ENCODE measurements around the gene SLMAP.

DNA sequence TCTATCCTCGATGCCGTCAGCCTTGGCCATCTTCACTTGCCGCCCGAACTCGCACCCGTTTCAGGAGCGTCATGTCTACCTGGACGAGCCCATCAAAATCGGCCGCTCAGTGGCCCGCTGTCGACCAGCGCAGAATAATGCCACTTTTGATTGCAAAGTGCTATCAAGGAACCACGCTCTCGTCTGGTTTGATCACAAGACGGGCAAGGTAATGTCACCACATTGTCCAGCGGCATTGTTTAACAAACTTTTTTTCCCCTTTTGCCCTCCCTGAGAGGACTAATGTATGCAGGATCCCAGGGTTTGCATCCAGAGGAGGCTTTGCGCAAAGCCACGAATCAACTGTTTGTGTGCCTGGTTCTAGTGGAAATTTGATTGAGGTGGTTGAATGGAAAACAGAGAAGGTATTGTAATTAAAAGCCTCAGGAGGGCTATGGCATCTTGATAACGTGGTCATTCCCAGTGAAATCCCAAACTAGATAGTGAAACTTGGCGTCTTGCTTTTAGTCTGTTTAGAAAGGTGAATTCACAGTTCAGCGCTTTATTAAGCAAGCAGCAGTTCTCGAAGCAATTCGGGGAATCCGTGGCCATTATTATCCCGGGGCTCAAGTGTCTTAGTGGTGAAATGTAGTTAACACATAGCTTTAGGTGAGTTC lies 1.7 kb downstream of the SLMAP start:
- no peak for TF ChIP-seq POLR2AphosphoS5 (IDR thresholded peaks at IDR 0.05; ENCODE audit: low read depth)
- TF ChIP-seq, protein P1, sequence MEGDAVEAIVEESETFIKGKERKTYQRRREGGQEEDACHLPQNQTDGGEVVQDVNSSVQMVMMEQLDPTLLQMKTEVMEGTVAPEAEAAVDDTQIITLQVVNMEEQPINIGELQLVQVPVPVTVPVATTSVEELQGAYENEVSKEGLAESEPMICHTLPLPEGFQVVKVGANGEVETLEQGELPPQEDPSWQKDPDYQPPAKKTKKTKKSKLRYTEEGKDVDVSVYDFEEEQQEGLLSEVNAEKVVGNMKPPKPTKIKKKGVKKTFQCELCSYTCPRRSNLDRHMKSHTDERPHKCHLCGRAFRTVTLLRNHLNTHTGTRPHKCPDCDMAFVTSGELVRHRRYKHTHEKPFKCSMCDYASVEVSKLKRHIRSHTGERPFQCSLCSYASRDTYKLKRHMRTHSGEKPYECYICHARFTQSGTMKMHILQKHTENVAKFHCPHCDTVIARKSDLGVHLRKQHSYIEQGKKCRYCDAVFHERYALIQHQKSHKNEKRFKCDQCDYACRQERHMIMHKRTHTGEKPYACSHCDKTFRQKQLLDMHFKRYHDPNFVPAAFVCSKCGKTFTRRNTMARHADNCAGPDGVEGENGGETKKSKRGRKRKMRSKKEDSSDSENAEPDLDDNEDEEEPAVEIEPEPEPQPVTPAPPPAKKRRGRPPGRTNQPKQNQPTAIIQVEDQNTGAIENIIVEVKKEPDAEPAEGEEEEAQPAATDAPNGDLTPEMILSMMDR (IDR thresholded peaks at IDR 0.05; ENCODE audit: insufficient read depth, low read length) = no peak
- TF ChIP-seq GABPA (IDR thresholded peaks at IDR 0.05; ENCODE audit: low read depth) = no peak
- TF ChIP-seq, protein P2, sequence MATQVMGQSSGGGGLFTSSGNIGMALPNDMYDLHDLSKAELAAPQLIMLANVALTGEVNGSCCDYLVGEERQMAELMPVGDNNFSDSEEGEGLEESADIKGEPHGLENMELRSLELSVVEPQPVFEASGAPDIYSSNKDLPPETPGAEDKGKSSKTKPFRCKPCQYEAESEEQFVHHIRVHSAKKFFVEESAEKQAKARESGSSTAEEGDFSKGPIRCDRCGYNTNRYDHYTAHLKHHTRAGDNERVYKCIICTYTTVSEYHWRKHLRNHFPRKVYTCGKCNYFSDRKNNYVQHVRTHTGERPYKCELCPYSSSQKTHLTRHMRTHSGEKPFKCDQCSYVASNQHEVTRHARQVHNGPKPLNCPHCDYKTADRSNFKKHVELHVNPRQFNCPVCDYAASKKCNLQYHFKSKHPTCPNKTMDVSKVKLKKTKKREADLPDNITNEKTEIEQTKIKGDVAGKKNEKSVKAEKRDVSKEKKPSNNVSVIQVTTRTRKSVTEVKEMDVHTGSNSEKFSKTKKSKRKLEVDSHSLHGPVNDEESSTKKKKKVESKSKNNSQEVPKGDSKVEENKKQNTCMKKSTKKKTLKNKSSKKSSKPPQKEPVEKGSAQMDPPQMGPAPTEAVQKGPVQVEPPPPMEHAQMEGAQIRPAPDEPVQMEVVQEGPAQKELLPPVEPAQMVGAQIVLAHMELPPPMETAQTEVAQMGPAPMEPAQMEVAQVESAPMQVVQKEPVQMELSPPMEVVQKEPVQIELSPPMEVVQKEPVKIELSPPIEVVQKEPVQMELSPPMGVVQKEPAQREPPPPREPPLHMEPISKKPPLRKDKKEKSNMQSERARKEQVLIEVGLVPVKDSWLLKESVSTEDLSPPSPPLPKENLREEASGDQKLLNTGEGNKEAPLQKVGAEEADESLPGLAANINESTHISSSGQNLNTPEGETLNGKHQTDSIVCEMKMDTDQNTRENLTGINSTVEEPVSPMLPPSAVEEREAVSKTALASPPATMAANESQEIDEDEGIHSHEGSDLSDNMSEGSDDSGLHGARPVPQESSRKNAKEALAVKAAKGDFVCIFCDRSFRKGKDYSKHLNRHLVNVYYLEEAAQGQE (IDR thresholded peaks at IDR 0.05; ENCODE audit: insufficient replicate concordance, low read depth) = no peak
- TF ChIP-seq SPI1 (IDR thresholded peaks at IDR 0.05; ENCODE audit: borderline replicate concordance, low read depth) = no peak

Measured in HL-60 (cell line).